Urothelium cell line (cell line): ENCODE data around the gene SLC15A1.
"Not testable (repeated sequence)": the region's sequence is repeated elsewhere in the genome, so short reads cannot be mapped to it uniquely, and the experiment has no call there.

Source experiments
- DNase-seq: peaks from one replicate; pipeline ENCODE4 v3.0.0; 2011; ENCODE audit warnings: low spot score, mixed read lengths
- FAIRE-seq: peaks from 2 replicates; lab custom pipeline; 2011; peaks lifted over from hg19 to GRCh38; lab: Jason Lieb, UNC

The SLC15A1 gene

GRCh38 chr13:98664924-98665637 lies 87.4 kb downstream of the SLC15A1 start:
- FAIRE-seq (no peak), DNase-seq (no peak)

GRCh38 chr13:98664510-98664909 lies 88.0 kb downstream of the SLC15A1 start:
- FAIRE-seq (no peak), DNase-seq (no peak)

- FAIRE-seq (no peak), DNase-seq (peak; percentile 72)
These were observed 88.4 kb downstream of the SLC15A1 start for GRCh38 chr13:98664047-98664446.

GRCh38 chr13:98658131-98658530 lies 94.3 kb downstream of the SLC15A1 start:
- no peak for DNase-seq
- FAIRE-seq, result no peak

GRCh38 chr13:98657506-98658085 lies 94.9 kb downstream of the SLC15A1 start:
- no peak for DNase-seq
- no peak for FAIRE-seq

GRCh38 chr13:98656223-98656622 lies 96.2 kb downstream of the SLC15A1 start:
- DNase-seq (no peak), FAIRE-seq (no peak)

GRCh38 chr13:98653463-98653985 lies 98.9 kb downstream of the SLC15A1 start:
- FAIRE-seq (no peak), DNase-seq (peak; percentile 74)

- no peak for FAIRE-seq
These were observed 99.6 kb downstream of the SLC15A1 start for GRCh38 chr13:98652721-98653462.

GRCh38 chr13:98652276-98652675 lies 100.2 kb downstream of the SLC15A1 start:
- FAIRE-seq (no peak), DNase-seq (no peak)

More at GRCh38 chr13:98652721-98653462, 99.6 kb downstream of the SLC15A1 start:
- no peak for DNase-seq

- FAIRE-seq (no peak), DNase-seq (no peak)
These were observed 100.7 kb downstream of the SLC15A1 start for GRCh38 chr13:98651744-98652143.

GRCh38 chr13:98650396-98651107 lies 101.9 kb downstream of the SLC15A1 start:
- DNase-seq, result no peak
- no peak for FAIRE-seq

GRCh38 chr13:98649861-98650260 lies 102.6 kb downstream of the SLC15A1 start:
- DNase-seq (no peak), FAIRE-seq (no peak)

- DNase-seq (no peak), FAIRE-seq (no peak)
These were observed 103.8 kb downstream of the SLC15A1 start for GRCh38 chr13:98648686-98649085.

GRCh38 chr13:98648141-98648540 lies 104.3 kb downstream of the SLC15A1 start:
- DNase-seq (no peak), FAIRE-seq (no peak)

GRCh38 chr13:98647121-98647520 lies 105.4 kb downstream of the SLC15A1 start:
- DNase-seq (no peak), FAIRE-seq (no peak)

GRCh38 chr13:98643479-98643878 lies 109.0 kb downstream of the SLC15A1 start:
- FAIRE-seq, result no peak
- no peak for DNase-seq

- no peak for FAIRE-seq
- no peak for DNase-seq
These were observed 111.4 kb downstream of the SLC15A1 start for GRCh38 chr13:98641075-98641474.

- FAIRE-seq, DNase-seq: not testable (repeated sequence)
These were observed 112.7 kb downstream of the SLC15A1 start for GRCh38 chr13:98639785-98640184.

- not testable (repeated sequence) for DNase-seq, FAIRE-seq
These were observed 114.1 kb downstream of the SLC15A1 start for GRCh38 chr13:98638352-98638751.
